ENCODE data around the gene DDX54.

- TF ChIP-seq CTCF (IDR thresholded peaks at IDR 0.05; ENCODE audit: borderline replicate concordance, extremely low read depth, low read length, poor library complexity, severe bottlenecking) (no peak), EZH2 (IDR thresholded peaks at IDR 0.05; ENCODE audit: borderline replicate concordance, low read depth, low read length, severe bottlenecking) (no peak)
Observed at GRCh38 chr12:113194971-113195391, 9.7 kb upstream of the DDX54 start.

Data from DND-41 (cell line).